Measurements from ENCODE around the gene ZNF668.
A peak's percentile ranks its signal among the peaks of the same experiment; 100 is the strongest.
"Not testable (repeated sequence)": the region's sequence is repeated elsewhere in the genome, so short reads cannot be mapped to it uniquely, and the experiment has no call there.

ZNF668 gene

GRCh38 chr16:31106509-31107464 is 32.7 kb upstream of the ZNF668 start:
- peaks cover 25 to 28% of the 10 kb centered on the region in 2 experiments for H3K36me3 ChIP-seq (ENCODE audit: control insufficient read depth in 1 of 2, insufficient read depth in 2 of 2, low read depth in 1 of 2, low read length in 2 of 2)
- H3K4ac ChIP-seq (ENCODE audit: low read depth in 1 of 2, low read length in 2 of 2) = no peak overlapping the region
- peaks cover 29% of the 10 kb centered on the region for H3K79me1 ChIP-seq (replicated peaks; ENCODE audit: low read length, poor library complexity, severe bottlenecking)
- H2BK5ac ChIP-seq (ENCODE audit: low read depth, low read length, poor library complexity, severe bottlenecking) = no peak overlapping the region
- no peak overlapping the region for H4K91ac ChIP-seq (ENCODE audit: low read length)
- no peak overlapping the region for H3K14ac ChIP-seq (ENCODE audit: low read length in 2 of 2)
- H3K9me3 ChIP-seq (ENCODE audit: control insufficient read depth, low read length) = no peaks in the 10 kb centered on the region
- H4K8ac ChIP-seq (ENCODE audit: low read length) = no peak overlapping the region
- no peak overlapping the region for H3K18ac ChIP-seq (ENCODE audit: low read depth in 1 of 2, low read length in 2 of 2)
- DNase-seq = no peak
- no peak overlapping the region for H3K9ac ChIP-seq (ENCODE audit: low read length)
- H2AK5ac ChIP-seq (ENCODE audit: low read length, severe bottlenecking) = no peak overlapping the region
- no peak overlapping the region for H2BK120ac ChIP-seq (ENCODE audit: low read depth, low read length)
- no peak overlapping the region for H3K27ac ChIP-seq (ENCODE audit: low read length, poor library complexity, severe bottlenecking)
- H3K23ac ChIP-seq (ENCODE audit: low read length in 2 of 2) = no peak overlapping the region
- no peaks in the 10 kb centered on the region for H3K27me3 ChIP-seq (ENCODE audit: control insufficient read depth in 1 of 2, insufficient read depth in 1 of 2, low read length in 2 of 2)
- H2BK12ac ChIP-seq (ENCODE audit: low read length in 2 of 2) = no peak overlapping the region
- no peak overlapping the region for H3K4me3 ChIP-seq (ENCODE audit: insufficient read depth in 1 of 2, low read depth in 1 of 2, low read length in 2 of 2)
- H3K4me1 ChIP-seq (ENCODE audit: control insufficient read depth, insufficient read depth, low read depth, low read length) = peaks cover 25% of the 10 kb centered on the region
- H2BK15ac ChIP-seq (ENCODE audit: low read depth, poor library complexity, severe bottlenecking) = no peak overlapping the region
- H2AFZ ChIP-seq (ENCODE audit: low read depth, low read length) = no peak overlapping the region
- H3K4me2 ChIP-seq (ENCODE audit: low read length, poor library complexity, severe bottlenecking) = no peak overlapping the region
- 96% methylated on average over 24 of the region's 28 CpGs for WGBS

GRCh38 chr16:31105677-31106213 is 31.7 kb upstream of the ZNF668 start:
- whole genome bisulfite sequencing = 29% methylated on average over 30 of the region's 33 CpGs

GRCh38 chr16:31100876-31101641 is 27.0 kb upstream of the ZNF668 start:
- H2BK120ac ChIP-seq (ENCODE audit: low read depth, low read length); H2AFZ ChIP-seq (ENCODE audit: low read depth, low read length); DNase-seq; H2AK5ac ChIP-seq (ENCODE audit: low read length, severe bottlenecking); H3K79me1 ChIP-seq (replicated peaks; ENCODE audit: low read length, poor library complexity, severe bottlenecking); H3K27me3 ChIP-seq (ENCODE audit: control insufficient read depth in 1 of 2, insufficient read depth in 1 of 2, low read length in 2 of 2); H2BK15ac ChIP-seq (ENCODE audit: low read depth, poor library complexity, severe bottlenecking); H3K4me3 ChIP-seq (ENCODE audit: insufficient read depth in 1 of 2, low read depth in 1 of 2, low read length in 2 of 2); H3K18ac ChIP-seq (ENCODE audit: low read depth in 1 of 2, low read length in 2 of 2); H3K9ac ChIP-seq (ENCODE audit: low read length); H4K8ac ChIP-seq (ENCODE audit: low read length); H2BK5ac ChIP-seq (ENCODE audit: low read depth, low read length, poor library complexity, severe bottlenecking); H4K91ac ChIP-seq (ENCODE audit: low read length); H3K27ac ChIP-seq (ENCODE audit: low read length, poor library complexity, severe bottlenecking); H3K4me2 ChIP-seq (ENCODE audit: low read length, poor library complexity, severe bottlenecking); H3K9me3 ChIP-seq (ENCODE audit: control insufficient read depth, low read length); H3K4me1 ChIP-seq (ENCODE audit: control insufficient read depth, insufficient read depth, low read depth, low read length); H3K36me3 ChIP-seq (ENCODE audit: control insufficient read depth in 1 of 2, insufficient read depth in 2 of 2, low read depth in 1 of 2, low read length in 2 of 2): not testable (repeated sequence)
- WGBS = 90% methylated on average over 10 of the region's 13 CpGs
- Histone ChIP-seq H3K14ac (ENCODE audit: low read length in 2 of 2) (peak overlapping the region in 1 of 2 experiments; percentile 55), H3K4ac (ENCODE audit: low read depth in 1 of 2, low read length in 2 of 2) (peak overlapping the region in 1 of 2 experiments; percentile 49), H3K23ac (ENCODE audit: low read length in 2 of 2) (peak overlapping the region in 1 of 2 experiments; percentile 9), H2BK12ac (ENCODE audit: low read length in 2 of 2) (peak overlapping the region in 1 of 2 experiments; percentile 21)

More at GRCh38 chr16:31105677-31106213, 31.7 kb upstream of the ZNF668 start:
- Histone ChIP-seq H3K18ac (ENCODE audit: low read depth in 1 of 2, low read length in 2 of 2) (peak overlapping the region; percentile 64 to 73), H2AK5ac (ENCODE audit: low read length, severe bottlenecking) (no peak overlapping the region), H3K79me1 (replicated peaks; ENCODE audit: low read length, poor library complexity, severe bottlenecking) (peaks cover 23% of the 10 kb centered on the region), H3K4me1 (ENCODE audit: control insufficient read depth, insufficient read depth, low read depth, low read length) (peaks cover 25% of the 10 kb centered on the region), H3K9ac (ENCODE audit: low read length) (peak overlapping the region; percentile 62), H3K14ac (ENCODE audit: low read length in 2 of 2) (no peak overlapping the region), H2BK120ac (ENCODE audit: low read depth, low read length) (no peak overlapping the region), H2AFZ (ENCODE audit: low read depth, low read length) (peak overlapping the region; percentile 85), H4K8ac (ENCODE audit: low read length) (peak overlapping the region; percentile 92), H3K9me3 (ENCODE audit: control insufficient read depth, low read length) (no peaks in the 10 kb centered on the region), H3K27ac (ENCODE audit: low read length, poor library complexity, severe bottlenecking) (no peak overlapping the region), H4K91ac (ENCODE audit: low read length) (peak overlapping the region; percentile 70), H3K4me2 (ENCODE audit: low read length, poor library complexity, severe bottlenecking) (peak overlapping the region; percentile 37), H2BK15ac (ENCODE audit: low read depth, poor library complexity, severe bottlenecking) (no peak overlapping the region), H3K4me3 (ENCODE audit: insufficient read depth in 1 of 2, low read depth in 1 of 2, low read length in 2 of 2) (no peak overlapping the region), H3K36me3 (ENCODE audit: control insufficient read depth in 1 of 2, insufficient read depth in 2 of 2, low read depth in 1 of 2, low read length in 2 of 2) (peaks cover 15 to 18% of the 10 kb centered on the region in 2 experiments), H3K23ac (ENCODE audit: low read length in 2 of 2) (no peak overlapping the region), H3K27me3 (ENCODE audit: control insufficient read depth in 1 of 2, insufficient read depth in 1 of 2, low read length in 2 of 2) (no peaks in the 10 kb centered on the region), H2BK5ac (ENCODE audit: low read depth, low read length, poor library complexity, severe bottlenecking) (no peak overlapping the region), H2BK12ac (ENCODE audit: low read length in 2 of 2) (peak overlapping the region in 1 of 2 experiments; percentile 21), H3K4ac (ENCODE audit: low read depth in 1 of 2, low read length in 2 of 2) (peak overlapping the region in 1 of 2 experiments; percentile 73)
- DNase-seq = peak; percentile 63
